HepG2 (cell line): ENCODE results near the gene ABCG5. TPM values are rescaled to one million over a fixed set of nuclear protein-coding genes. Genes with fewer than 3 reads are reported as not detected.

Experiments used
- CCDC6 ChIP-seq: sonication (generic); formaldehyde crosslinking; IDR thresholded peaks from 2 replicates; pipeline ENCODE4 v1.8.1; 2022; ENCODE audit warnings: mild to moderate bottlenecking, missing genetic modification reagents, moderate library complexity
- HCFC1 ChIP-seq: fragments of 150-350 bp; IDR thresholded peaks from 2 replicates; pipeline ENCODE4 v1.6.1; 2014; ENCODE audit warnings: low read depth, low read length
- PHF5A ChIP-seq: IDR thresholded peaks from one replicate; pipeline ENCODE4 v1.6.1; 2018; ENCODE audit warnings: low read depth, missing genetic modification reagents; ENCODE audit not compliant: unreplicated experiment
- RARA ChIP-seq: IDR thresholded peaks from 2 replicates; pipeline ENCODE4 v1.6.1; 2016; ENCODE audit warnings: missing genetic modification reagents, missing compliant biosample characterization
- TAF1 ChIP-seq: sonication (generic); formaldehyde crosslinking; IDR thresholded peaks from 2 replicates; pipeline ENCODE4 v1.4.0; 2020; ENCODE audit warnings: missing genetic modification reagents
- TEAD2 ChIP-seq: sonication (generic); formaldehyde crosslinking; IDR thresholded peaks from 2 replicates; pipeline ENCODE4 v1.9.0; 2021; ENCODE audit warnings: missing genetic modification reagents
- ZBTB20 ChIP-seq: sonication (generic); formaldehyde crosslinking; IDR thresholded peaks from 2 replicates; pipeline ENCODE4 v1.8.1; 2023; ENCODE audit warnings: missing genetic modification reagents, low read depth, mild to moderate bottlenecking, borderline replicate concordance
- ZNF225 ChIP-seq: sonication (generic); formaldehyde crosslinking; IDR thresholded peaks from 2 replicates; pipeline ENCODE4 v1.4.0; 2020; ENCODE audit warnings: mild to moderate bottlenecking, missing genetic modification reagents
- ZNF768 ChIP-seq: sonication (generic); formaldehyde crosslinking; IDR thresholded peaks from 2 replicates; pipeline ENCODE4 v1.4.0; 2020; ENCODE audit warnings: missing genetic modification reagents
- polyA plus RNA-seq, 8 experiments: library from polyadenylated mRNA; depleted of rRNA in 3 of 8; stranded (reverse) in 7 of 8; unstranded in 1 of 8; fragments of >200 nt; fragmentation: Illumina TruSeq in 4 of 8; extraction: Trizol in 4 of 8; gene quantifications; 2 replicates each; pipeline versions ENCODE4 v1.2.1 to v1.2.3, GENCODE V29; 2011 to 2016; ENCODE audit warnings: low read depth in 4 of 8, missing spikeins in 1 of 8, mixed read lengths in 1 of 8; ENCODE audit not compliant: insufficient read depth in 1 of 8
- total RNA-seq, 5 experiments: library from RNA; depleted of rRNA; stranded (reverse); fragments of >200 nt; fragmentation: Illumina TruSeq; extraction: Trizol; gene quantifications; 2 replicates each; pipeline ENCODE4 v1.2.3, GENCODE V29; 2016; ENCODE audit warnings: low read depth in 1 of 5
- TF ChIP-seq, protein P1 (sequence below): sonication (generic); formaldehyde crosslinking; IDR thresholded peaks from 2 replicates; pipeline ENCODE4 v1.4.0; 2020; ENCODE audit warnings: missing genetic modification reagents
- TF ChIP-seq, protein P2 (sequence below): IDR thresholded peaks from 2 replicates; pipeline ENCODE4 v1.6.1; 2012; ENCODE audit warnings: inconsistent platforms
- TF ChIP-seq, protein P3 (sequence below): fragments of 450-650 bp; IDR thresholded peaks from 2 replicates; pipeline ENCODE4 v1.6.1; 2017
- TF ChIP-seq, protein P4 (sequence below): sonication (generic); formaldehyde crosslinking; IDR thresholded peaks from 2 replicates; pipeline ENCODE4 v1.8.1; 2023; ENCODE audit warnings: mild to moderate bottlenecking, missing genetic modification reagents, borderline replicate concordance
- TF ChIP-seq, protein P5 (sequence below): sonication (generic); formaldehyde crosslinking; IDR thresholded peaks from 2 replicates; pipeline ENCODE4 v1.5.0; 2020; ENCODE audit warnings: missing genetic modification reagents, mild to moderate bottlenecking, borderline replicate concordance
- TF ChIP-seq, protein P6 (sequence below): sonication (generic); formaldehyde crosslinking; IDR thresholded peaks from 2 replicates; pipeline ENCODE4 v1.8.1; 2023; ENCODE audit warnings: mild to moderate bottlenecking, missing genetic modification reagents

ABCG5 gene
- total and polyA plus RNA-seq, 2 of the 13 experiments (the other 11 are each of a cell fraction or from before 2014, with no cell fraction given) = 15.1 to 39.0 TPM

DNA sequence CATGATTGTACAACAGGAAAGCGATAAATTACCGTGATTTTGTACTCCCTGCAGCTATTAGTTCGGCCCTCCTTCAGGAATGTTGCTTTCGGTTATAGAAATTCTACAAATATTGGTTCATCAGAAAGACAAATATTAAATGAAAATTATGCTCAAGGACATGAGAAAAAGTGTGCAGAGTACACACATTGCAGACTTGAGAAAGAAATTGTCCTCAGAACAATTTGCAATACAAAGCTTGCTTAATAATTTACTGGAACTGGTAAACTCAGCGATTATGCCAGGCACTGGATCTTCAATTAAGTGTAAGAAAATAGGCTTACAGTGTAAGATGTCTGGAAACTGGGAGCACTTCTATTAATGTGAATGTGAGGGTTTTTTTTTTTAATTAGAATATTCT lies 46.0 kb upstream of the ABCG5 start (continued):
- TF ChIP-seq, protein P1, sequence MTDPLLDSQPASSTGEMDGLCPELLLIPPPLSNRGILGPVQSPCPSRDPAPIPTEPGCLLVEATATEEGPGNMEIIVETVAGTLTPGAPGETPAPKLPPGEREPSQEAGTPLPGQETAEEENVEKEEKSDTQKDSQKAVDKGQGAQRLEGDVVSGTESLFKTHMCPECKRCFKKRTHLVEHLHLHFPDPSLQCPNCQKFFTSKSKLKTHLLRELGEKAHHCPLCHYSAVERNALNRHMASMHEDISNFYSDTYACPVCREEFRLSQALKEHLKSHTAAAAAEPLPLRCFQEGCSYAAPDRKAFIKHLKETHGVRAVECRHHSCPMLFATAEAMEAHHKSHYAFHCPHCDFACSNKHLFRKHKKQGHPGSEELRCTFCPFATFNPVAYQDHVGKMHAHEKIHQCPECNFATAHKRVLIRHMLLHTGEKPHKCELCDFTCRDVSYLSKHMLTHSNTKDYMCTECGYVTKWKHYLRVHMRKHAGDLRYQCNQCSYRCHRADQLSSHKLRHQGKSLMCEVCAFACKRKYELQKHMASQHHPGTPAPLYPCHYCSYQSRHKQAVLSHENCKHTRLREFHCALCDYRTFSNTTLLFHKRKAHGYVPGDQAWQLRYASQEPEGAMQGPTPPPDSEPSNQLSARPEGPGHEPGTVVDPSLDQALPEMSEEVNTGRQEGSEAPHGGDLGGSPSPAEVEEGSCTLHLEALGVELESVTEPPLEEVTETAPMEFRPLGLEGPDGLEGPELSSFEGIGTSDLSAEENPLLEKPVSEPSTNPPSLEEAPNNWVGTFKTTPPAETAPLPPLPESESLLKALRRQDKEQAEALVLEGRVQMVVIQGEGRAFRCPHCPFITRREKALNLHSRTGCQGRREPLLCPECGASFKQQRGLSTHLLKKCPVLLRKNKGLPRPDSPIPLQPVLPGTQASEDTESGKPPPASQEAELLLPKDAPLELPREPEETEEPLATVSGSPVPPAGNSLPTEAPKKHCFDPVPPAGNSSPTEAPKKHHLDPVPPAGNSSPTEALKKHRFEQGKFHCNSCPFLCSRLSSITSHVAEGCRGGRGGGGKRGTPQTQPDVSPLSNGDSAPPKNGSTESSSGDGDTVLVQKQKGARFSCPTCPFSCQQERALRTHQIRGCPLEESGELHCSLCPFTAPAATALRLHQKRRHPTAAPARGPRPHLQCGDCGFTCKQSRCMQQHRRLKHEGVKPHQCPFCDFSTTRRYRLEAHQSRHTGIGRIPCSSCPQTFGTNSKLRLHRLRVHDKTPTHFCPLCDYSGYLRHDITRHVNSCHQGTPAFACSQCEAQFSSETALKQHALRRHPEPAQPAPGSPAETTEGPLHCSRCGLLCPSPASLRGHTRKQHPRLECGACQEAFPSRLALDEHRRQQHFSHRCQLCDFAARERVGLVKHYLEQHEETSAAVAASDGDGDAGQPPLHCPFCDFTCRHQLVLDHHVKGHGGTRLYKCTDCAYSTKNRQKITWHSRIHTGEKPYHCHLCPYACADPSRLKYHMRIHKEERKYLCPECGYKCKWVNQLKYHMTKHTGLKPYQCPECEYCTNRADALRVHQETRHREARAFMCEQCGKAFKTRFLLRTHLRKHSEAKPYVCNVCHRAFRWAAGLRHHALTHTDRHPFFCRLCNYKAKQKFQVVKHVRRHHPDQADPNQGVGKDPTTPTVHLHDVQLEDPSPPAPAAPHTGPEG (CRISPR knock-in tag) = no peak
- TF ChIP-seq, protein P2, sequence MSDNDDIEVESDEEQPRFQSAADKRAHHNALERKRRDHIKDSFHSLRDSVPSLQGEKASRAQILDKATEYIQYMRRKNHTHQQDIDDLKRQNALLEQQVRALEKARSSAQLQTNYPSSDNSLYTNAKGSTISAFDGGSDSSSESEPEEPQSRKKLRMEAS = no peak
- no peak for TF ChIP-seq HCFC1
- TF ChIP-seq ZBTB20 (CRISPR knock-in tag) = no peak
- no peak for TF ChIP-seq ZNF768
- TF ChIP-seq, protein P3, sequence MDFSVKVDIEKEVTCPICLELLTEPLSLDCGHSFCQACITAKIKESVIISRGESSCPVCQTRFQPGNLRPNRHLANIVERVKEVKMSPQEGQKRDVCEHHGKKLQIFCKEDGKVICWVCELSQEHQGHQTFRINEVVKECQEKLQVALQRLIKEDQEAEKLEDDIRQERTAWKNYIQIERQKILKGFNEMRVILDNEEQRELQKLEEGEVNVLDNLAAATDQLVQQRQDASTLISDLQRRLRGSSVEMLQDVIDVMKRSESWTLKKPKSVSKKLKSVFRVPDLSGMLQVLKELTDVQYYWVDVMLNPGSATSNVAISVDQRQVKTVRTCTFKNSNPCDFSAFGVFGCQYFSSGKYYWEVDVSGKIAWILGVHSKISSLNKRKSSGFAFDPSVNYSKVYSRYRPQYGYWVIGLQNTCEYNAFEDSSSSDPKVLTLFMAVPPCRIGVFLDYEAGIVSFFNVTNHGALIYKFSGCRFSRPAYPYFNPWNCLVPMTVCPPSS = no peak
- TF ChIP-seq, protein P4, sequence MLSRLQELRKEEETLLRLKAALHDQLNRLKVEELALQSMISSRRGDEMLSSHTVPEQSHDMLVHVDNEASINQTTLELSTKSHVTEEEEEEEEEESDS (CRISPR knock-in tag) = no peak
- no peak for TF ChIP-seq TEAD2 (CRISPR knock-in tag)
- no peak for TF ChIP-seq ZNF225 (CRISPR knock-in tag)
- TF ChIP-seq, protein P5, sequence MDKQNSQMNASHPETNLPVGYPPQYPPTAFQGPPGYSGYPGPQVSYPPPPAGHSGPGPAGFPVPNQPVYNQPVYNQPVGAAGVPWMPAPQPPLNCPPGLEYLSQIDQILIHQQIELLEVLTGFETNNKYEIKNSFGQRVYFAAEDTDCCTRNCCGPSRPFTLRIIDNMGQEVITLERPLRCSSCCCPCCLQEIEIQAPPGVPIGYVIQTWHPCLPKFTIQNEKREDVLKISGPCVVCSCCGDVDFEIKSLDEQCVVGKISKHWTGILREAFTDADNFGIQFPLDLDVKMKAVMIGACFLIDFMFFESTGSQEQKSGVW = no peak
- TF ChIP-seq PHF5A (CRISPR knock-in tag) = no peak
- no peak for TF ChIP-seq CCDC6
- no peak for TF ChIP-seq RARA (CRISPR knock-in tag)
- TF ChIP-seq, protein P6, sequence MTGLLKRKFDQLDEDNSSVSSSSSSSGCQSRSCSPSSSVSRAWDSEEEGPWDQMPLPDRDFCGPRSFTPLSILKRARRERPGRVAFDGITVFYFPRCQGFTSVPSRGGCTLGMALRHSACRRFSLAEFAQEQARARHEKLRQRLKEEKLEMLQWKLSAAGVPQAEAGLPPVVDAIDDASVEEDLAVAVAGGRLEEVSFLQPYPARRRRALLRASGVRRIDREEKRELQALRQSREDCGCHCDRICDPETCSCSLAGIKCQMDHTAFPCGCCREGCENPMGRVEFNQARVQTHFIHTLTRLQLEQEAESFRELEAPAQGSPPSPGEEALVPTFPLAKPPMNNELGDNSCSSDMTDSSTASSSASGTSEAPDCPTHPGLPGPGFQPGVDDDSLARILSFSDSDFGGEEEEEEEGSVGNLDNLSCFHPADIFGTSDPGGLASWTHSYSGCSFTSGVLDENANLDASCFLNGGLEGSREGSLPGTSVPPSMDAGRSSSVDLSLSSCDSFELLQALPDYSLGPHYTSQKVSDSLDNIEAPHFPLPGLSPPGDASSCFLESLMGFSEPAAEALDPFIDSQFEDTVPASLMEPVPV (CRISPR knock-in tag) = no peak
- TF ChIP-seq TAF1 (CRISPR knock-in tag) = no peak
